CD14-positive monocyte (primary cell): Measurements from ENCODE around the gene PGLYRP2. TPM values are rescaled to one million over a fixed set of nuclear protein-coding genes. Genes with fewer than 3 reads are reported as not detected.

Experiments
- DNase-seq, 3 donors: peaks; one replicate each; pipeline ENCODE4 v3.0.0-alpha.2; 2011 to 2022
- H2AFZ ChIP-seq: 2 replicates; pipeline ENCODE4 v1.6.0; 2012; ENCODE audit warnings: mild to moderate bottlenecking, low read depth, low read length, inconsistent platforms; ENCODE audit not compliant: insufficient read depth, poor library complexity, severe bottlenecking
- H3K27ac ChIP-seq, 2 donors: 1 replicate in 1 of 2; 2 replicates in 1 of 2; pipeline ENCODE4 v1.5.1; 2012 to 2013; ENCODE audit warnings: low read length in 2 of 2, control low read depth in 1 of 2, inconsistent platforms in 1 of 2, low read depth in 1 of 2, mild to moderate bottlenecking in 1 of 2
- H3K27me3 ChIP-seq, 2 donors: one replicate each; pipeline versions ENCODE4 v1.6.0 to v1.6.1; 2011 to 2013; ENCODE audit warnings: low read length in 2 of 2; ENCODE audit not compliant: control insufficient read depth in 2 of 2, insufficient read depth in 2 of 2
- H3K36me3 ChIP-seq, 2 donors: replicated peaks in 1 of 2; 1 replicate in 1 of 2; 2 replicates in 1 of 2; pipeline versions ENCODE4 v1.5.1 to v1.6.1; 2012 to 2013; ENCODE audit warnings: low read length in 2 of 2, control low read depth in 1 of 2, inconsistent platforms in 1 of 2, mild to moderate bottlenecking in 1 of 2; ENCODE audit not compliant: insufficient read depth in 2 of 2, control insufficient read depth in 1 of 2
- H3K4me1 ChIP-seq, 2 donors: 1 replicate in 1 of 2; 2 replicates in 1 of 2; pipeline versions ENCODE4 v1.5.1 to v1.6.1; 2012 to 2013; ENCODE audit warnings: low read length in 2 of 2, control low read depth in 1 of 2, inconsistent platforms in 1 of 2, mild to moderate bottlenecking in 1 of 2, moderate library complexity in 1 of 2; ENCODE audit not compliant: insufficient read depth in 2 of 2, control insufficient read depth in 1 of 2
- H3K4me2 ChIP-seq: replicated peaks from 2 replicates; pipeline ENCODE3; 2012; ENCODE audit warnings: low read length, moderate library complexity, mild to moderate bottlenecking; ENCODE audit not compliant: poor library complexity, severe bottlenecking; ENCODE audit errors: extremely low read depth
- H3K4me3 ChIP-seq, 3 experiments: fragments of 200-600 bp in 1 of 3; sonication (generic) in 1 of 3; replicated peaks in 1 of 3; 1 replicate in 2 of 3; 2 replicates in 1 of 3; pipeline ENCODE4 v1.5.1; 2011 to 2013; ENCODE audit warnings: low read length in 3 of 3, mild to moderate bottlenecking in 3 of 3, control low read depth in 2 of 3, low read depth in 2 of 3, inconsistent platforms in 1 of 3, moderate library complexity in 1 of 3
- H3K79me2 ChIP-seq: 2 replicates; pipeline ENCODE4 v1.6.0; 2012; ENCODE audit warnings: mild to moderate bottlenecking, control low read depth, inconsistent platforms, low read length, moderate library complexity; ENCODE audit not compliant: insufficient read depth
- H3K9ac ChIP-seq: 2 replicates; pipeline ENCODE4 v1.6.0; 2017; ENCODE audit warnings: low read length, mild to moderate bottlenecking; ENCODE audit not compliant: insufficient read depth, poor library complexity, severe bottlenecking
- H3K9me3 ChIP-seq, 2 donors: replicated peaks in 1 of 2; 1 replicate in 1 of 2; 2 replicates in 1 of 2; pipeline versions ENCODE4 v1.5.1 to v1.6.1; 2012 to 2013; ENCODE audit warnings: low read length in 2 of 2, control low read depth in 1 of 2; ENCODE audit not compliant: control insufficient read depth in 1 of 2, insufficient read depth in 1 of 2
- H4K20me1 ChIP-seq: 2 replicates; pipeline ENCODE4 v1.6.0; 2012; ENCODE audit warnings: mild to moderate bottlenecking, low read length, control low read depth, moderate library complexity; ENCODE audit not compliant: insufficient read depth
- H3K27ac Mint-ChIP-seq, 7 donors: one replicate each; pipeline ENCODE4 v1.8.0; 2020; ENCODE audit warnings: mild to moderate bottlenecking in 7 of 7, mixed read lengths in 7 of 7, moderate library complexity in 6 of 7, inconsistent platforms in 2 of 7
- H3K27me3 Mint-ChIP-seq, 3 donors: one replicate each; pipeline ENCODE4 v1.8.0; 2021 to 2022; ENCODE audit warnings: low read depth in 3 of 3, mild to moderate bottlenecking in 3 of 3, mixed read lengths in 3 of 3, moderate library complexity in 3 of 3, inconsistent platforms in 1 of 3
- H3K36me3 Mint-ChIP-seq, 2 donors: one replicate each; pipeline ENCODE4 v1.8.0; 2020; ENCODE audit warnings: mixed read lengths in 2 of 2, inconsistent platforms in 1 of 2, mild to moderate bottlenecking in 1 of 2
- H3K4me1 Mint-ChIP-seq: one replicate; pipeline ENCODE4 v1.8.0; 2020; ENCODE audit warnings: mild to moderate bottlenecking, mixed read lengths
- H3K4me3 Mint-ChIP-seq, 2 donors: one replicate each; pipeline ENCODE4 v1.8.0; 2020; ENCODE audit warnings: mild to moderate bottlenecking in 2 of 2, mixed read lengths in 2 of 2, moderate library complexity in 1 of 2
- H3K9me3 Mint-ChIP-seq, 7 donors: one replicate each; pipeline ENCODE4 v1.8.0; 2020 to 2022; ENCODE audit warnings: mixed read lengths in 7 of 7, mild to moderate bottlenecking in 6 of 7, moderate library complexity in 6 of 7, inconsistent platforms in 2 of 7
- CTCF ChIP-seq: fragments of 200-600 bp; IDR thresholded peaks from one replicate; pipeline ENCODE4 v1.8.0; 2022; ENCODE audit warnings: antibody characterized with exemption, mild to moderate bottlenecking
- WGBS: methylation state at CpG from one replicate; pipeline ENCODE4 v1.1.5; 2013; ENCODE audit warnings: missing lambda C conversion rate; ENCODE audit not compliant: insufficient coverage; 5-methylcytosine and 5-hydroxymethylcytosine counted together
- intact Hi-C, 2 donors: fragments of 100-400 bp; cut with micrococcal nuclease; formaldehyde crosslinking; loops; one replicate each; pipeline versions ENCODE4 v1.15.0 to v1.15.1; 2023
- polyA plus RNA-seq, 3 donors: library from polyadenylated mRNA; depleted of rRNA in 1 of 3; unstranded in 2 of 3; stranded (reverse) in 1 of 3; fragments of 300-500 nt in 2 of 3; fragments of >200 nt in 1 of 3; fragmentation: Illumina TruSeq in 2 of 3; gene quantifications; 1 replicate in 2 of 3; 2 replicates in 1 of 3; pipeline ENCODE4 v1.2.3, GENCODE V29; 2012 to 2021

PGLYRP2 gene
- polyA plus RNA-seq, 3 donors = 0.03 to 0.32 (median 0.15) TPM

GRCh38 chr19:15466851-15467733 is 12.2 kb downstream of the PGLYRP2 start:
- H2AFZ ChIP-seq = peak overlapping the region; percentile 32
- H3K9ac ChIP-seq = no peak overlapping the region
- Mint-ChIP-seq H3K27me3 (peaks cover 23 to 37% (median 29%) of the 10 kb centered on the region in 3 donors), H3K27ac (peak overlapping the region in 4 of 7 donors; percentile 18 to 80 (median 44)), H3K9me3 (peaks cover 0 to 10% (median 3%) of the 10 kb centered on the region in 7 donors), H3K36me3 (peaks cover 7 to 12% of the 10 kb centered on the region in 2 donors), H3K4me1 (peaks cover 57% of the 10 kb centered on the region), H3K4me3 (peak overlapping the region; percentile 12 to 64)
- H3K4me3 ChIP-seq = peak overlapping the region in 1 of 3 experiments; percentile 54
- peak overlapping the region; percentile 58 for H3K4me2 ChIP-seq
- no peaks in the 10 kb centered on the region for H4K20me1 ChIP-seq
- WGBS = 40% methylated on average over 2 of the region's 8 CpGs
- DNase-seq = peak; percentile 23 to 54 (median 53)
- peaks cover 48 to 60% of the 10 kb centered on the region in 2 donors for H3K4me1 ChIP-seq
- peaks cover 13% of the 10 kb centered on the region for H3K79me2 ChIP-seq
- no peak for TF ChIP-seq CTCF
- no peaks in the 10 kb centered on the region for H3K9me3 ChIP-seq
- H3K36me3 ChIP-seq = no peaks in the 10 kb centered on the region
- peaks cover 4 to 12% of the 10 kb centered on the region in 2 donors for H3K27me3 ChIP-seq
- H3K27ac ChIP-seq = peak overlapping the region in 1 of 2 donors; percentile 57
- intact Hi-C loops = no loop called here

- H3K4me1 ChIP-seq = peaks cover 43 to 54% of the 10 kb centered on the region in 2 donors
- H3K79me2 ChIP-seq = peaks cover 13% of the 10 kb centered on the region
- H3K9ac ChIP-seq = peak within 1 kb of the TSS; percentile 82
- peak within 1 kb of the TSS; percentile 90 to 94 (median 92) for H3K4me3 ChIP-seq
- peaks cover 4% of the 10 kb centered on the region for H4K20me1 ChIP-seq
- Mint-ChIP-seq H3K27ac (peak within 1 kb of the TSS; percentile 78 to 91 (median 85)), H3K27me3 (peaks cover 15 to 22% (median 19%) of the 10 kb centered on the region in 3 donors), H3K9me3 (peaks cover 0 to 6% (median 2%) of the 10 kb centered on the region in 7 donors), H3K4me1 (peaks cover 52% of the 10 kb centered on the region), H3K36me3 (peaks cover 27 to 31% of the 10 kb centered on the region in 2 donors), H3K4me3 (peak within 1 kb of the TSS; percentile 88 to 92)
- DNase-seq = peak in 1 of 3 donors; percentile 14
- peaks cover 4 to 10% of the 10 kb centered on the region in 2 donors for H3K27me3 ChIP-seq
- H3K9me3 ChIP-seq = no peaks in the 10 kb centered on the region
- WGBS = 0% methylated on average over 5 of the region's 17 CpGs
- no peak for TF ChIP-seq CTCF
- peak within 1 kb of the TSS; percentile 80 to 88 for H3K27ac ChIP-seq
- H3K36me3 ChIP-seq = peaks cover 21 to 24% of the 10 kb centered on the region in 2 donors
- intact Hi-C loops = no loop called here
- H3K4me2 ChIP-seq = peak within 1 kb of the TSS; percentile 93
- peak within 1 kb of the TSS; percentile 95 for H2AFZ ChIP-seq
Observed at GRCh38 chr19:15464394-15465385, 14.6 kb downstream of the PGLYRP2 start, which contains the start of gene RASAL3. TSS of gene RASAL3 (minus strand) at chr19:15464544. CDS start at chr19:15464358, 186 bp downstream.
